HepG2 (cell line): ENCODE results near the gene ZNF74. TPM values are rescaled to one million over a fixed set of nuclear protein-coding genes. Genes with fewer than 3 reads are reported as not detected.

ENCODE experiments used
- CBX2 ChIP-seq, 2 experiments: fragments of 200-600 bp in 1 of 2; sonication (generic); formaldehyde crosslinking in 1 of 2; IDR thresholded peaks; 2 replicates each; pipeline versions ENCODE4 v1.7.0 to v1.8.1; 2018 to 2022; ENCODE audit warnings: low read depth in 2 of 2, low read length in 1 of 2, mild to moderate bottlenecking in 1 of 2, missing genetic modification reagents in 1 of 2
- CHCHD3 ChIP-seq: sonication (generic); formaldehyde crosslinking; IDR thresholded peaks from 2 replicates; pipeline ENCODE4 v1.8.0; 2022; ENCODE audit warnings: mild to moderate bottlenecking, missing genetic modification reagents, moderate library complexity
- CREM ChIP-seq, 2 experiments: sonication (generic) in 1 of 2; formaldehyde crosslinking in 1 of 2; IDR thresholded peaks; 2 replicates each; pipeline versions ENCODE4 v1.4.0 to v1.6.1; 2016 to 2020; ENCODE audit warnings: antibody characterized with exemption in 1 of 2, mild to moderate bottlenecking in 1 of 2, missing genetic modification reagents in 1 of 2
- EEA1 ChIP-seq: sonication (generic); formaldehyde crosslinking; IDR thresholded peaks from 2 replicates; pipeline ENCODE4 v1.5.1; 2020; ENCODE audit warnings: mild to moderate bottlenecking, missing genetic modification reagents, borderline replicate concordance
- GABPA ChIP-seq, 2 experiments: IDR thresholded peaks; 2 replicates each; pipeline ENCODE4 v1.6.1; 2011 to 2016; ENCODE audit warnings: low read depth in 2 of 2, low read length in 1 of 2, missing biosample characterization in 1 of 2, missing genetic modification characterization in 1 of 2
- GLMP ChIP-seq: sonication (generic); formaldehyde crosslinking; IDR thresholded peaks from 2 replicates; pipeline ENCODE4 v1.9.0; 2021; ENCODE audit warnings: missing genetic modification reagents, mild to moderate bottlenecking, borderline replicate concordance
- HNF4A ChIP-seq: sonication (generic); formaldehyde crosslinking; IDR thresholded peaks from 2 replicates; pipeline ENCODE4 v1.4.0; 2020; ENCODE audit warnings: missing genetic modification reagents
- JDP2 ChIP-seq: sonication (generic); formaldehyde crosslinking; IDR thresholded peaks from 2 replicates; pipeline ENCODE4 v1.8.1; 2022; ENCODE audit warnings: missing genetic modification reagents, borderline replicate concordance
- KAT2B ChIP-seq: fragments of 150-350 bp; IDR thresholded peaks from 2 replicates; pipeline ENCODE4 v1.6.1; 2014; ENCODE audit warnings: low read depth, low read length, borderline replicate concordance
- MAFF ChIP-seq: IDR thresholded peaks from 2 replicates; pipeline ENCODE4 v1.6.1; 2011; ENCODE audit warnings: low read depth, low read length, improper control_type of control experiment
- MZF1 ChIP-seq: sonication (generic); formaldehyde crosslinking; IDR thresholded peaks from 2 replicates; pipeline ENCODE4 v1.8.1; 2023; ENCODE audit warnings: mild to moderate bottlenecking, missing genetic modification reagents, borderline replicate concordance
- SMAD9 ChIP-seq: sonication (generic); formaldehyde crosslinking; IDR thresholded peaks from 2 replicates; pipeline ENCODE4 v1.5.1; 2020; ENCODE audit warnings: mild to moderate bottlenecking, missing genetic modification reagents
- SSRP1 ChIP-seq: IDR thresholded peaks from 2 replicates; pipeline ENCODE4 v1.6.1; 2016; ENCODE audit warnings: control low read depth
- STAT6 ChIP-seq: sonication (generic); formaldehyde crosslinking; IDR thresholded peaks from 2 replicates; pipeline ENCODE4 v1.4.0; 2020; ENCODE audit warnings: missing genetic modification reagents, mild to moderate bottlenecking, borderline replicate concordance
- ZBTB7B ChIP-seq: sonication (generic); formaldehyde crosslinking; IDR thresholded peaks from 2 replicates; pipeline ENCODE4 v1.4.0; 2020; ENCODE audit warnings: missing genetic modification reagents
- ZEB1 ChIP-seq: IDR thresholded peaks from 2 replicates; pipeline ENCODE4 v1.6.1; 2012; ENCODE audit warnings: mild to moderate bottlenecking, low read depth, inconsistent platforms; ENCODE audit not compliant: insufficient replicate concordance
- polyA plus RNA-seq, 8 experiments: library from polyadenylated mRNA; depleted of rRNA in 3 of 8; stranded (reverse) in 7 of 8; unstranded in 1 of 8; fragments of >200 nt; fragmentation: Illumina TruSeq in 4 of 8; extraction: Trizol in 4 of 8; gene quantifications; 2 replicates each; pipeline versions ENCODE4 v1.2.1 to v1.2.3, GENCODE V29; 2011 to 2016; ENCODE audit warnings: low read depth in 4 of 8, missing spikeins in 1 of 8, mixed read lengths in 1 of 8; ENCODE audit not compliant: insufficient read depth in 1 of 8
- total RNA-seq, 5 experiments: library from RNA; depleted of rRNA; stranded (reverse); fragments of >200 nt; fragmentation: Illumina TruSeq; extraction: Trizol; gene quantifications; 2 replicates each; pipeline ENCODE4 v1.2.3, GENCODE V29; 2016; ENCODE audit warnings: low read depth in 1 of 5
- TF ChIP-seq, protein P1 (sequence below): sonication (generic); formaldehyde crosslinking; IDR thresholded peaks from 2 replicates; pipeline ENCODE4 v1.4.0; 2020; ENCODE audit warnings: mild to moderate bottlenecking, missing genetic modification reagents
- TF ChIP-seq, protein P2 (sequence below): sonication (generic); formaldehyde crosslinking; IDR thresholded peaks from 2 replicates; pipeline ENCODE4 v1.5.1; 2020; ENCODE audit warnings: missing genetic modification reagents, mild to moderate bottlenecking, borderline replicate concordance
- TF ChIP-seq, protein P3 (sequence below): sonication (generic); formaldehyde crosslinking; conservative IDR thresholded peaks from 2 replicates; pipeline ENCODE4 v1.4.0; 2020; ENCODE audit warnings: missing genetic modification reagents

Gene ZNF74
- total and polyA plus RNA-seq, 2 of the 13 experiments (the other 11 are each of a cell fraction or from before 2014, with no cell fraction given) = 6.3 to 9.1 TPM

- TF ChIP-seq ZEB1 = no peak
- TF ChIP-seq CREM (IDR thresholded peaks at IDR 0.05) = no peak
- no peak for TF ChIP-seq CREM (CRISPR knock-in tag; IDR thresholded peaks at IDR 0.05)
- TF ChIP-seq ZBTB7B (CRISPR knock-in tag) = no peak
- TF ChIP-seq, protein P1, sequence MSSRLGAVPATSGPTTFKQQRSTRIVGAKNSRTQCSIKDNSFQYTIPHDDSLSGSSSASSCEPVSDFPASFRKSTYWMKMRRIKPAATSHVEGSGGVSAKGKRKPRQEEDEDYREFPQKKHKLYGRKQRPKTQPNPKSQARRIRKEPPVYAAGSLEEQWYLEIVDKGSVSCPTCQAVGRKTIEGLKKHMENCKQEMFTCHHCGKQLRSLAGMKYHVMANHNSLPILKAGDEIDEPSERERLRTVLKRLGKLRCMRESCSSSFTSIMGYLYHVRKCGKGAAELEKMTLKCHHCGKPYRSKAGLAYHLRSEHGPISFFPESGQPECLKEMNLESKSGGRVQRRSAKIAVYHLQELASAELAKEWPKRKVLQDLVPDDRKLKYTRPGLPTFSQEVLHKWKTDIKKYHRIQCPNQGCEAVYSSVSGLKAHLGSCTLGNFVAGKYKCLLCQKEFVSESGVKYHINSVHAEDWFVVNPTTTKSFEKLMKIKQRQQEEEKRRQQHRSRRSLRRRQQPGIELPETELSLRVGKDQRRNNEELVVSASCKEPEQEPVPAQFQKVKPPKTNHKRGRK = no peak
- TF ChIP-seq, protein P2, sequence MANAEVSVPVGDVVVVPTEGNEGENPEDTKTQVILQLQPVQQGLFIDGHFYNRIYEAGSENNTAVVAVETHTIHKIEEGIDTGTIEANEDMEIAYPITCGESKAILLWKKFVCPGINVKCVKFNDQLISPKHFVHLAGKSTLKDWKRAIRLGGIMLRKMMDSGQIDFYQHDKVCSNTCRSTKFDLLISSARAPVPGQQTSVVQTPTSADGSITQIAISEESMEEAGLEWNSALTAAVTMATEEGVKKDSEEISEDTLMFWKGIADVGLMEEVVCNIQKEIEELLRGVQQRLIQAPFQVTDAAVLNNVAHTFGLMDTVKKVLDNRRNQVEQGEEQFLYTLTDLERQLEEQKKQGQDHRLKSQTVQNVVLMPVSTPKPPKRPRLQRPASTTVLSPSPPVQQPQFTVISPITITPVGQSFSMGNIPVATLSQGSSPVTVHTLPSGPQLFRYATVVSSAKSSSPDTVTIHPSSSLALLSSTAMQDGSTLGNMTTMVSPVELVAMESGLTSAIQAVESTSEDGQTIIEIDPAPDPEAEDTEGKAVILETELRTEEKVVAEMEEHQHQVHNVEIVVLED (CRISPR knock-in tag) = no peak
- TF ChIP-seq MZF1 (CRISPR knock-in tag) = no peak
- no peak for TF ChIP-seq SMAD9
- no peak for TF ChIP-seq EEA1 (CRISPR knock-in tag)
- TF ChIP-seq GABPA (IDR thresholded peaks at IDR 0.05; ENCODE audit: low read depth, low read length) = no peak
- TF ChIP-seq GABPA (CRISPR knock-in tag; IDR thresholded peaks at IDR 0.05; ENCODE audit: low read depth) = no peak
- TF ChIP-seq GLMP (CRISPR knock-in tag) = no peak
- no peak for TF ChIP-seq SSRP1 (CRISPR knock-in tag)
- TF ChIP-seq HNF4A (CRISPR knock-in tag) = no peak
- no peak for TF ChIP-seq CBX2 (IDR thresholded peaks at IDR 0.05; ENCODE audit: low read depth, low read length)
- TF ChIP-seq CBX2 (CRISPR knock-in tag; IDR thresholded peaks at IDR 0.05; ENCODE audit: low read depth) = no peak
- no peak for TF ChIP-seq JDP2 (CRISPR knock-in tag)
- no peak for TF ChIP-seq MAFF
- TF ChIP-seq, protein P3, sequence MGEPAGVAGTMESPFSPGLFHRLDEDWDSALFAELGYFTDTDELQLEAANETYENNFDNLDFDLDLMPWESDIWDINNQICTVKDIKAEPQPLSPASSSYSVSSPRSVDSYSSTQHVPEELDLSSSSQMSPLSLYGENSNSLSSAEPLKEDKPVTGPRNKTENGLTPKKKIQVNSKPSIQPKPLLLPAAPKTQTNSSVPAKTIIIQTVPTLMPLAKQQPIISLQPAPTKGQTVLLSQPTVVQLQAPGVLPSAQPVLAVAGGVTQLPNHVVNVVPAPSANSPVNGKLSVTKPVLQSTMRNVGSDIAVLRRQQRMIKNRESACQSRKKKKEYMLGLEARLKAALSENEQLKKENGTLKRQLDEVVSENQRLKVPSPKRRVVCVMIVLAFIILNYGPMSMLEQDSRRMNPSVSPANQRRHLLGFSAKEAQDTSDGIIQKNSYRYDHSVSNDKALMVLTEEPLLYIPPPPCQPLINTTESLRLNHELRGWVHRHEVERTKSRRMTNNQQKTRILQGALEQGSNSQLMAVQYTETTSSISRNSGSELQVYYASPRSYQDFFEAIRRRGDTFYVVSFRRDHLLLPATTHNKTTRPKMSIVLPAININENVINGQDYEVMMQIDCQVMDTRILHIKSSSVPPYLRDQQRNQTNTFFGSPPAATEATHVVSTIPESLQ (CRISPR knock-in tag) = no peak
- TF ChIP-seq KAT2B = no peak
- no peak for TF ChIP-seq STAT6 (CRISPR knock-in tag)
- TF ChIP-seq CHCHD3 (CRISPR knock-in tag) = no peak
Measured at GRCh38 chr22:20436768-20437612, 43.0 kb downstream of the ZNF74 start (continued).
